NCI-H146 (cell line): ENCODE data around the gene CBX8.

Experiments
- DNase-seq: peaks from one replicate; lab custom pipeline; 2025; lab: John Stamatoyannopoulos, UW

The CBX8 gene

GRCh38 chr17:79819534-79820276, 22.8 kb upstream of the CBX8 start:
- DNase-seq: no peak

GRCh38 chr17:79819085-79819484, 22.2 kb upstream of the CBX8 start:
- DNase-seq: no peak

- DNase-seq: no peak
Measured at GRCh38 chr17:79818026-79818758, 21.3 kb upstream of the CBX8 start.

- DNase-seq: no peak
Measured at GRCh38 chr17:79815836-79816461, 19.1 kb upstream of the CBX8 start.

GRCh38 chr17:79814974-79815835, 18.3 kb upstream of the CBX8 start:
- DNase-seq: no peak

- no peak for DNase-seq
Measured at GRCh38 chr17:79814127-79814973, 17.5 kb upstream of the CBX8 start.

- DNase-seq: peak; percentile 59
Measured at GRCh38 chr17:79813297-79814126, 16.6 kb upstream of the CBX8 start.

- DNase-seq: peak; percentile 60
Measured at GRCh38 chr17:79812353-79813258, 15.7 kb upstream of the CBX8 start.

GRCh38 chr17:79811868-79812352, 15.0 kb upstream of the CBX8 start:
- peak; percentile 50 for DNase-seq

- DNase-seq: peak; percentile 80
Measured at GRCh38 chr17:79811011-79811867, 14.4 kb upstream of the CBX8 start.

- DNase-seq: peak; percentile 95
Measured at GRCh38 chr17:79810130-79811010, 13.5 kb upstream of the CBX8 start.

- peak; percentile 74 for DNase-seq
Measured at GRCh38 chr17:79809530-79810129, 12.8 kb upstream of the CBX8 start.

- DNase-seq: peak; percentile 74
Measured at GRCh38 chr17:79808763-79809529, 12.1 kb upstream of the CBX8 start.

- DNase-seq: no peak
Measured at GRCh38 chr17:79806863-79807720, 10.2 kb upstream of the CBX8 start.

- no peak for DNase-seq
Measured at GRCh38 chr17:79806446-79806760, 9.5 kb upstream of the CBX8 start.
